Calu3 (cell line): ENCODE data around the gene SYCN. TPM values are rescaled to one million over a fixed set of nuclear protein-coding genes. Genes with fewer than 3 reads are reported as not detected.

Source experiments
- BruUV-seq: library from RNA; stranded (reverse); fragments of 400-500 nt; replicated peaks from 2 replicates; lab custom pipeline; 2021; lab: Mats Ljungman, UMichigan
- CTCF ChIA-PET: fragments of 300-600 bp; sonication (Branson Sonifier 250); formaldehyde crosslinking; loops from one replicate; lab custom pipeline; 2022; ENCODE audit warnings: antibody characterized with exemption; lab: Charles Lee
- DNase-seq: peaks from one replicate; pipeline ENCODE4 v3.0.0; 2022
- H3K27ac Mint-ChIP-seq: one replicate; pipeline ENCODE4 v1.8.0; 2022; ENCODE audit warnings: mixed read lengths; ENCODE audit not compliant: unreplicated experiment
- H3K27me3 Mint-ChIP-seq: one replicate; pipeline ENCODE4 v1.8.0; 2022; ENCODE audit warnings: mixed read lengths; ENCODE audit not compliant: unreplicated experiment
- H3K36me3 Mint-ChIP-seq: one replicate; pipeline ENCODE4 v1.8.0; 2022; ENCODE audit warnings: mild to moderate bottlenecking, moderate library complexity, mixed read lengths; ENCODE audit not compliant: insufficient read depth, unreplicated experiment
- H3K4me1 Mint-ChIP-seq: one replicate; pipeline ENCODE4 v1.8.0; 2022; ENCODE audit warnings: mild to moderate bottlenecking, low read depth, mixed read lengths; ENCODE audit not compliant: unreplicated experiment
- H3K4me3 Mint-ChIP-seq: one replicate; pipeline ENCODE4 v1.8.0; 2022; ENCODE audit warnings: mild to moderate bottlenecking, low read depth, moderate library complexity, mixed read lengths; ENCODE audit not compliant: unreplicated experiment
- H3K9me3 Mint-ChIP-seq: one replicate; pipeline ENCODE4 v1.8.0; 2022; ENCODE audit warnings: low read depth, mixed read lengths; ENCODE audit not compliant: unreplicated experiment
- intact Hi-C: fragments of 100-400 bp; cut with micrococcal nuclease; formaldehyde crosslinking; loops from one replicate; pipeline ENCODE4 v1.10.0; 2022; ENCODE audit not compliant: unreplicated experiment
- total RNA-seq: library from RNA; stranded (reverse); gene quantifications from 2 replicates; pipeline ENCODE4 v1.2.3, GENCODE V29; 2022
- TF ChIP-seq, protein P1 (sequence below): fragments of 200-600 bp; IDR thresholded peaks from one replicate; pipeline ENCODE4 v1.8.0; 2022; ENCODE audit warnings: antibody characterized with exemption; ENCODE audit not compliant: unreplicated experiment

Gene SYCN
- total RNA-seq, 1 experiment from 2014 or later = not detected

DNA sequence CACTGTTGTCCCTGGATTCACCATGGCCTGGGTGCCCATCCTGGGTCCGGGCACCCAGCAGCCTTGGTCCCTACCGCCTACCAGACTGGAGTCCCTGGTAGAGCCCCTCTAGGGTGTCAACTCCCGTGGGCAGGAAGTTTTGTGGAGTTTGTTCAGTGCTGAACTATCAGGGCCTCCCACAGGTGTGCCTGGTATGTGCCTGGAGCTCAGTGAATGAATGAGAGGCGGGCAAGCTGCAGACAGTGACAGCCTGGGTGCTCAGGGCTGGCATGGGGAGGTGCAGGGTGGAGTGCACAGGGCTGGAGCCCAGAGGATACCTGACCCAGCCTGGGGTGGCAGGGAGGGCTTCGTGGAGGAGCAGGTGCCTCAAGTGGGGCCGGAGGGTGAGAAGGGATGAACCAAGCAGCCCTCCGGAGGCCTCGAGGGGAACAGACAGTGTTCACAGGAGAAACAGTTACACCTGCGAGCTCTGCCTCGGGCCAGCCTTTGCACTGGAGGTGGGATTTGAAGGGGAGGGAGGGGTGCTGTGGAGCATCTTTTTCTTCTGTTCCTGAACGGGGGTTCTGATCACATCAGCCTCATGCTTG is 48.9 kb downstream of the SYCN start:
- Mint-ChIP-seq H3K27me3 (no peaks in the 10 kb centered on the region), H3K4me3 (peak overlapping the region; percentile 61), H3K4me1 (peaks cover 61% of the 10 kb centered on the region), H3K9me3 (no peaks in the 10 kb centered on the region), H3K27ac (peak overlapping the region; percentile 77), H3K36me3 (peaks cover 29% of the 10 kb centered on the region)
- TF ChIP-seq, protein P1, sequence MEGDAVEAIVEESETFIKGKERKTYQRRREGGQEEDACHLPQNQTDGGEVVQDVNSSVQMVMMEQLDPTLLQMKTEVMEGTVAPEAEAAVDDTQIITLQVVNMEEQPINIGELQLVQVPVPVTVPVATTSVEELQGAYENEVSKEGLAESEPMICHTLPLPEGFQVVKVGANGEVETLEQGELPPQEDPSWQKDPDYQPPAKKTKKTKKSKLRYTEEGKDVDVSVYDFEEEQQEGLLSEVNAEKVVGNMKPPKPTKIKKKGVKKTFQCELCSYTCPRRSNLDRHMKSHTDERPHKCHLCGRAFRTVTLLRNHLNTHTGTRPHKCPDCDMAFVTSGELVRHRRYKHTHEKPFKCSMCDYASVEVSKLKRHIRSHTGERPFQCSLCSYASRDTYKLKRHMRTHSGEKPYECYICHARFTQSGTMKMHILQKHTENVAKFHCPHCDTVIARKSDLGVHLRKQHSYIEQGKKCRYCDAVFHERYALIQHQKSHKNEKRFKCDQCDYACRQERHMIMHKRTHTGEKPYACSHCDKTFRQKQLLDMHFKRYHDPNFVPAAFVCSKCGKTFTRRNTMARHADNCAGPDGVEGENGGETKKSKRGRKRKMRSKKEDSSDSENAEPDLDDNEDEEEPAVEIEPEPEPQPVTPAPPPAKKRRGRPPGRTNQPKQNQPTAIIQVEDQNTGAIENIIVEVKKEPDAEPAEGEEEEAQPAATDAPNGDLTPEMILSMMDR = no peak
- BruUV-seq = no TSS peak
- DNase-seq = peak; percentile 22
- intact Hi-C loops = no loop called here
- CTCF ChIA-PET = interaction anchor here (1.4 kb wide), 2 partner anchors 11 to 12 kb away, joined by 3 to 5 read pairs; no protein-coding TSS in a partner anchor

DNA sequence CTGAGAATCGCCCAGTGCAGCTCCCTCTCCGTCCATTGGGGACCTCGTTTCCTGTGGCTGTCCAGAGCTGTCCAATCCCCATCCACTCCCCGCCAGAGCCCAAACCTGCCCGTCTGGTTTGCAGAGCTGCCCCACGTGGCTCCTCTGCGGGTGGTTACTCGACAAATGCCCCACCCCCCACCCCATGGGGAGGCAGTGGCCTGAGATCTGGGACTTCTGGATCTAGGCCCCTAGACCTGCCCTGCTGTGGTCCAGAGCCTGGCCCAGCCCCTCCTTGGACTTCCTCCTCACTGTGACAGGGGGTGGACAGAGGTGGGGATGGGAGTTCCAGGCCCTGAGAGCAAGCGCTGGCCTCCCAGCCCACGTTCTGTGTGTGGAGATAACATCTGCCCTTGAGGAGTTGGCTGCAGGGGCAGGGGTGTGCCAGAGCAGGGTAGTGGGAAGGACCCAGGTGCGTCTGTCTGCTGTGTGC is 49.4 kb downstream of the SYCN start:
- H3K4me1 Mint-ChIP-seq = peaks cover 55% of the 10 kb centered on the region
- H3K36me3 Mint-ChIP-seq = peaks cover 27% of the 10 kb centered on the region
- CTCF ChIA-PET = interaction anchor here (0.5 to 1.4 kb wide), 3 partner anchors 12 to 184 kb away, joined by 3 to 5 read pairs (median 3); no protein-coding TSS in a partner anchor
- intact Hi-C loops = loop anchor here (5.0 kb wide), 1 partner anchor 373 kb away; no protein-coding TSS in a partner anchor
- no peaks in the 10 kb centered on the region for H3K9me3 Mint-ChIP-seq
- DNase-seq = peak; percentile 96
- H3K27me3 Mint-ChIP-seq = no peaks in the 10 kb centered on the region
- peak overlapping the region; percentile 61 for H3K4me3 Mint-ChIP-seq
- peak overlapping the region; percentile 77 for H3K27ac Mint-ChIP-seq
- no TSS peak for BruUV-seq
- TF ChIP-seq, protein P1 = peak; percentile 57

DNA sequence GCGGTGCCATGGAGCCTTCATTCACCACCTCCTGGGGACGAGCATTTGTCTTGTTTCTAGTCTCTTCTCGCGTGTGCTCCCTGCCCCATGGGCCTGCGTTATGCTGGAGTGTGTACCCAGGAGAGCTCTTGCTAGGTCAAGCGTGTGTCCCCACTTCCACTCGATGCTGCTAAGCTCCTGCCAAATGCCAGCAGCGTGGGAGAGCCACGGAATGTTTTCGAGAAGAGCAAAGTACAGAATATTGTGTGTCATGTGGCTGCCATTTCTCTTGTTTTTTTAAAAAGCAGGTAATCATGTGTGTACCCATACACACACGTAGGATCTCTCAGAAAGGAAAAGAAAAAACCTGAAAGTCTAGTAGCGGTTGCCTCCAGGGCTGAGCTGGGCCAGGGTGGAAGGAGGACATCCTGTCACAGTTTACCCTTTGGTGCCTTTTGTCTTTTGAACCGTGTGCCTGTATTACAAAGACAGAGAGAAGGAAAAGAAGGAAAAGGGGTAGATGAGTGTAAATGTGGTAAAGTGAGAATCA is 49.9 kb downstream of the SYCN start:
- TF ChIP-seq, protein P1 = no peak
- intact Hi-C loops = loop anchor here (5.0 kb wide), 1 partner anchor 373 kb away; no protein-coding TSS in a partner anchor
- peaks cover 23% of the 10 kb centered on the region for H3K36me3 Mint-ChIP-seq
- no peaks in the 10 kb centered on the region for H3K27me3 Mint-ChIP-seq
- H3K27ac Mint-ChIP-seq = peak overlapping the region; percentile 77
- no peaks in the 10 kb centered on the region for H3K9me3 Mint-ChIP-seq
- H3K4me1 Mint-ChIP-seq = peaks cover 50% of the 10 kb centered on the region
- CTCF ChIA-PET = interaction anchor here (0.5 to 1.4 kb wide), 3 partner anchors 13 to 185 kb away, joined by 3 to 5 read pairs (median 3); no protein-coding TSS in a partner anchor
- no TSS peak for BruUV-seq
- no peak for DNase-seq
- peak overlapping the region; percentile 61 for H3K4me3 Mint-ChIP-seq

Other genes starting within 250 kb of the SYCN start
- 20.1 and 24.2 TPM in 2 replicates for gene FBXO17, start 228.5 kb downstream of the SYCN start, total RNA-seq
- 9.6 and 14.6 TPM in 2 replicates for gene FBXO27, start 171.7 kb downstream of the SYCN start, total RNA-seq
- 6.6 and 9.5 TPM in 2 replicates for gene ACP7, start 119.9 kb downstream of the SYCN start, total RNA-seq
- gene PAK4, start 78.5 kb downstream of the SYCN start, total RNA-seq = 75.7 and 89.2 TPM in 2 replicates
- 2.0 and 2.1 TPM in 2 replicates for gene NCCRP1, start 7.3 kb downstream of the SYCN start, total RNA-seq
- gene IFNL3, start 40.7 kb upstream of the SYCN start, total RNA-seq = not detected in 2 replicates
- not detected in 2 replicates for gene IFNL4, start 44.6 kb upstream of the SYCN start, total RNA-seq
- gene IFNL2, start 64.1 kb upstream of the SYCN start, total RNA-seq = not detected in 2 replicates
- gene IFNL1, start 92.1 kb upstream of the SYCN start, total RNA-seq = 1.0 and 1.1 TPM in 2 replicates
- gene LRFN1, start 116.6 kb upstream of the SYCN start, total RNA-seq = 4.0 and 5.6 TPM in 2 replicates
- not detected in 2 replicates for gene GMFG, start 131.8 kb upstream of the SYCN start, total RNA-seq
- gene SAMD4B, start 138.2 kb upstream of the SYCN start, total RNA-seq = 214 and 237 TPM in 2 replicates
- 64.3 and 72.7 TPM in 2 replicates for gene PAF1, start 186.8 kb upstream of the SYCN start, total RNA-seq
- 56.8 and 66.6 TPM in 2 replicates for gene MED29, start 187.1 kb upstream of the SYCN start, total RNA-seq
- gene ZFP36, start 202.6 kb upstream of the SYCN start, total RNA-seq = 70.8 and 107 TPM in 2 replicates
- gene PLEKHG2, start 208.4 kb upstream of the SYCN start, total RNA-seq = 64.1 and 65.3 TPM in 2 replicates
- 1,912 and 1,929 TPM in 2 replicates for gene RPS16, start 231.7 kb upstream of the SYCN start, total RNA-seq
- gene SUPT5H, start 241.3 kb upstream of the SYCN start, total RNA-seq = 158 and 189 TPM in 2 replicates